Activated effector memory CD4-positive, alpha-beta T cell treated with anti-CD3 and anti-CD28 coated beads, Interleukin-2, amount 50 U/mL, for 16 hours (primary cell): Measurements from ENCODE around the gene SYCE3.
A peak's percentile ranks its signal among the peaks of the same experiment; 100 is the strongest.

Experiments
- DNase-seq: peaks from one replicate; pipeline ENCODE4 v3.0.0-alpha.2; 2020

Gene SYCE3, protein sequence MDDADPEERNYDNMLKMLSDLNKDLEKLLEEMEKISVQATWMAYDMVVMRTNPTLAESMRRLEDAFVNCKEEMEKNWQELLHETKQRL

DNA sequence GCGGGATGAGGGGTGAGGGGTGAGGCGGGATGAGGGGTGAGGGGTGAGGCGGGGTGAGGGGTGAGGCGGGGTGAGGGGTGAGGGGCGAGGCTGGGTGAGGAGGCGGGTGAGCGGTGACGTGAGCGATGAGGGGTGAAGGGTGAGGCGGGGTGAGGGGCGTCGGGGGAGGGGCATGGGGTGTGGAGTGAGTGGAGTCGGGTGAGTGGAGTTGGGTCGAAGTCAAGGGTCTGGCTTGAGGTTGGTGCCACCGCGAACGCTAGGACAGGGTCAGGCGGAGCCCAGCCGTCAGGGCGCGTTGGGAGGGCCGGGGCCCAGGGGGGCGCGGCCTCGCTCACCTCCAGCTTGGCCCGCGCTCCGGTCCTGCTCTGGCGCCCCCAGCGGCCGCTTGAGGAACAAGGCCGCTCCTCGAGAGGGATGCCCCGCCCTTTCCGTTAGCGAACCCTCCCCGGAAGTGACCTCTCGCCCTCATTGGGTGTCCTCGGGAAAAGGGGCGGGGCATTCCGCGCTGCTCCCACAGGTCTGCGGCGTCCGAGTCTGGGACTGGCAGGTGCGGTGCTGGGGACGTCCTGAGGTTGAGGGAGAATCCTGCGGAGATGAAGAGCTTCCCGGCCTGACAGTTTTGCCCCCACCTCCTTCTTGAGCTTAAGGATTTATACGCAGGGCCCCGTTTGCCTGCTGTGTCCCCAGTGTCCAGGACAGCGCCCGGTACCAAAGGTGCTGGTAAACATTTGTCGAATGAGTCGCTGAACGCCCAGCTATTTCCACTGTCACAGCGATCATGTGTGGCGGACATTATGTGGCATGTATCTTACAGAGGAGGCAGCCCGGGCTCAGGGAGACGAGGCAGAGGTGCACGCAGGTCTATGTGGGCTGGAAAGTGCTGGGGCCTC lies at the start of gene SYCE3:
SYCE3 (minus strand) TSS at position 397 of the 890 bp plus-strand sequence. CDS start 6,514 bp downstream, outside the sequence.
- DNase-seq, result peak; percentile 99

DNA sequence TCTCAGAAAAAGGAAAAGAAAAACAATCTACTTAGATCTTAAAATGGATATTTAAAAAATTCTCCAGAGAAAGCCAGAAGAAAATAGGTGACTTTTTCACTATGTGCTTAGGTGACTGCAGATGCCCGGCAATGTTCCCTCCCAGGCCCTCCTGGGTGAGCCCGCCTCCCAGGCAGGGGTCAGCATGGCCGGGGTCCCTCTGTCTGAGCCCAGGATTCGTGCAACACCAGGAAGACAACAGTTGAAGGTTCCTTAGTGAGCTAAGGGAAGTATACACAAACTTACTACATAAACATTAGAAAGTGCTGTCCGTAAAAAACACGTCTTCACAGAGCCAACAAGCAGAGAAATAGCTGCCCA lies 49.4 kb upstream of the SYCE3 start:
- DNase-seq, result no peak

DNA sequence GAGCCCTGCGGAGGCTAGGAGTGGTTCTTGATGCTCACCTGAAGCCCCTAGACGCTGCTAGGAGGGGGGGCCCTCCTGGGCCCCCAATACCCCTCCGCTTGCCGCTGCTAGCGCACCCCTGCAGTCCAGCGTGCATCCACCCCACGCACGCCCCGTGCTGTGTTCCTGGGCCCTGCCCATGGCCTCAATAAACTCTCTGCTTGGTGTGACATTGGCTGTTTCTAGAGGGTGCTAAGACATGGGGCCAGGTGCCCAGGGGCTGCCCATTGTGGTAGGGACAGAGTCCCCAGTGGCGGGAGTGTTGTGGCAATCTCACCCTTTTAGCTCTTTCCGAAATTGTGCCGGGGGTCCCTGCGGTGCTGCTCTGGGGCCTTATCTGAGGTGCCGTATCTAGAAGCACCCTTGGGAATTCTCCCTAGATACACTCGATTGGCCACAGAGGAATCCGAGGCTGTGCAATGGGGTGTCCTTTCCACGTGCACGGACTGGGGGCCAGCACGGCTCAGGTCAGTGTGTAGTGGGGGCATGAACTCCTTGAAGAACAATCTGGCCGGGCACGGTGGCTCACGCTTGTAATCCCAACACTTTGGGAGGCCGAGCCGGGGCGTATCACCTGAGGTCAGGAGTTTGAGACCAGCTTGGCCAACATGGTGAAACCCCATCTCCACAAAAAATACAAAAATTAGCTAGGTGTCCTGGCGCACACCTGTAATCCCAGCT lies 48.8 kb upstream of the SYCE3 start:
- no peak for DNase-seq

DNA sequence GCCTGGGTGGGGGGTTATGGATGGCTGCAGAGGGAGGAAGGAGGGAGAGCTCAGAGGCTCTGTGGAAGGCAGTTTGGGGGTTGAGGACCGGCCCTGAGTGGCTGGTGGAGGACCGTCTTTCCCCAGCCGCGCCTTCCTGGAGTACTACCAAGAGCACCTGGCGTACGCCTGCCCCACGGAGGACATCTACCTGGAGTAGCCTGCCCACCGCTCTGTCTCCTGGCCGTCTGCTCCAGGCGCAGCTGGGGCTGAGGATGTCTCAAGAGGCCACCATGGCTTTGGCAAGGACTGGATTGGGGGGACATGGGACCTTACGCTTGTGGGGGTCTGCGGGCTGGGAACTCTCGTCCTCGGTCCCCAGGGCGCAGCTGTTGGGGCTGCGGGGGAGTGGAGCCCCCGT lies 47.9 kb upstream of the SYCE3 start:
- peak; percentile 21 for DNase-seq

DNA sequence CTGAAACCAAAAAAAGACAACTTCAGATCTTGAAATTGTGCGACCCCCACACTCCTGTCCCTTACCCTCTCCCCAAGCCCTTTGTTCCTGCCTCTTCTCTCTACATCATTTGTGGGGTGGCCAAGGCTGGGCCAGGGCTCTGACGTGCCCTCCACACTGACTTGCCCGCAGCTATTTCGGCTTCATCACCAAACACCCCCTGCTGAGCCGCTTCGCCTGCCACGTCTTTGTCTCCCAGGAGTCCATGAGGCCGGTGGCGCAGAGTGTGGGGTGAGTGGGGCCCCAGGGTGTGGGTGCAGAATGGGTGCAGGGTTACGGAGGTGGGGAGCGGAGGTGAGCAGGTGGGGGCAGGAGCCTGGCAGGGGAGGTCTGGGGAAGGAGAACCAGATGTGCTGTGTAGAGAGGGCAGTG lies 47.3 kb upstream of the SYCE3 start:
- peak; percentile 60 for DNase-seq

DNA sequence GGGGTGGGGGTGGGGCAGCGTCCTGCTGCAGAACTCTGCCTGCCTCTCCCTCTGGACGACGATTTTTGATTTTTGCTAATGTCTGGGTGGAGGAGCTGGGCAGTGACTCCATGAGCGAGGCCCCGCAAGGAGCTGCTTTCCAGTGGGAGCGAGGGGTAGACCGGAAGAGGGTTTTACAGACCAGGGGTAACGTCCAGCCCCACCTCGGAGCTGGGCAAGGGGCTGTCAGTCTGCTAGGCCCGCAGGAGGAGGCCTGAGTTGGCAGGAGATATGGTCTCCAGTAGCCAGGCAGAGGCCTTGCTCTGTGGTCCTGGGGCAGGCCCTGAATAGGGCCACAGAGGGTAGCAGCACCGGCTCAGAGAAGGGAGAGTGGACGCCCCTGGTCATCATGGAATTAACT lies 46.9 kb upstream of the SYCE3 start:
- peak; percentile 50 for DNase-seq

DNA sequence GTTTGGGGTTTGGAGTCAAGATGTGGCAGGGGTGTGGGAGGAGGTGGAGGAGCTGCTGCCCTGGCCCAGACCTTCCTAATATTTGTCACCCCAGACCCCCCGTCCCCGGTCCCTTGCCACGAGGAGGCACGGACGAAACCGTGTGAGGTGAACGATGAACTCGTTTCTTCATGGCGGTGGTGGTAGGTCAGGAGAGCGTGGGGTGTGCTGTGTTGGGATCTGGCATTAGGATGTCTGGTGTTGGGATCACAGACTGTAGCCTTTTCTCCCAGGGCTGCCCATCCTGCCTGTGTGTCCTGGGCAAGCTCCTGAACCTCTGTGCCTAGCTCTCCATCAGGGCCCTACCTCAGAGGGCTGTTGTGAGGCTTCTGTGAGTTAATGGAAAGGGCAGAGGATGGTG lies 46.3 kb upstream of the SYCE3 start:
- no peak for DNase-seq

DNA sequence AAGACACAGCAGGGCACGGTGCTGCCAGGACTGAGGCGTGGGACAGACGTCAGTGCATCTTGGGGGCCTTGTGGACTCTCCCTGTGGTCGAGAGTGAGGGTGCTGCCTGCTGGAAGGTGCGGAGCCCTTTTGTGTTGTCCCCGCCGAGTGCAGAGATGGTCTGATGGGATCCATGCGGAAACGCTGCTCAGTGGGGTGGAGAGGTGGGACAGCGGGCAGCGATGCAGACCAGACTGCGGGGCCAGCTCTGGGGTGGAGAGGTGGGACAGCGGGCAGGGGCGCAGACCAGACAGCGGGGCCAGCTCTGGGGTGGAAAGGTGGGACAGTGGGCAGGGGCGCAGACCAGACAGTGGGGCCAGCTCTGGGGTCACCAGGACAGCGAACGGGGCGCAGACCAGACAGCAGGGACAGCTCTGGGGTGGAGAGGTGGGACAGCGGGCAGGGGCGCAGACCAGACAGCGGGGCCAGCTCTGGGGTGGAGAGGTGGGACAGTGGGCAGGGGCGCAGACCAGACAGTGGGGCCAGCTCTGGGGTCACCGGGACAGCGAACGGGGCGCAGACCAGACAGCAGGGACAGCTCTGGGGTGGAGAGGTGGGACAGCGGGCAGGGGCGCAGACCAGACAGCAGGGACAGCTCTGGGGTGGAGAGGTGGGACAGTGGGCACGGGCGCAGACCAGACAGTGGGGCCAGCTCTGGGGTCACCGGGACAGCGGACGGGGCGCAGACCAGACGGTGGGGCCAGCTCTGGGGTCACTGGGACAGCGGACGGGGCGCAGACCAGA lies 45.5 kb upstream of the SYCE3 start:
- DNase-seq, result peak; percentile 45

DNA sequence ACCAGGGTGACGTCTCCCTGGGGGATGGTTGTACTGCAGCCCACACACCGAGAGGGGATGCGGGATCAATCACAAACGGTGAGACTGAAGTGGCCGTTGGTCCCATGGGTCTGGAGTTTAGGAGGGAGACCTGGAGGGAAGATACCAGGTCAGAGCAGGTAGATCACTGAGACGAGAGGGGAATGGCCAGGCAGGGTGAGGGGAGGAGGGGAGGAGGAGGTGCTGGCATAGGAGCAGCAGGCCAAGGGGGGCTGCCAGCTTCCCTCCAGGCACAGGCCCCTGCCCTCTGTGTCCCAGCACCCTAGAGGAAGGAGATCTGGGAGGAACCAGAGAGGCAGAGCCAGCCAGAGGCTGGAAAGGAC lies 44.9 kb upstream of the SYCE3 start:
- no peak for DNase-seq

DNA sequence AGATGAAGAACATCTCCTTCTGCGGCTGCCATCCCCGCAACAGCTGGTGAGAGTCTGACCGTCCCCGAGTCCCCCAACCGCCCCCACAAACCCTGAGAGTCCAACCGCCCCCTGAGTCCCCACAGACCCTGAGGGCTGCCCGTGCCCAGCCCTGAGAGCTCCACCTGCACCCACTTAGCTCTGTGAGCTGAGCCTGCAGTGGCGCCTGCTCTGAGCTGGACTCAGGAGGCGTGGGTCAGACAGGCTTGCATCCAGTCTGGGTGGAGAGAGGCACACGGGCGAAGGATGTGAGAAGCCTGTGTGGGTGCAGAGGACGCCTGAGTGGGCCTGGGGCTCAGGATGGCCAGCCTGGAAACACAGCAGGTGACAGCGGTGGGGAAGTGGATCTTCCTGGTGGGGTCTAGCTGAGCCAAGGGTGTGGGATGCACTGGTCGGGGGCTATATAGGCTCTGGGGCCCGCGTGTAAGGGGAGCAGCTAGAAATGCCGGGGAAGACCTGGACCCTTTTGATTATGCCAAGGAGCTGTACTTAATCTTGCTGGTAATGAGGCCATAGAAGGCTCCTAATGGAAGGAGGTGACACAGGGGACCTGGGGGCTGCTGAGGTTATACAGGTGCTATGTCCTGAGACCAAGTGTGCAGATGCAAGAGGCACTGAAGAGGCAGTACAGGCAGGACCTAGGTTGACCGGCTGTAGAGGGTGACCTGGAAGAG lies 44.4 kb upstream of the SYCE3 start:
- DNase-seq, result peak; percentile 59

DNA sequence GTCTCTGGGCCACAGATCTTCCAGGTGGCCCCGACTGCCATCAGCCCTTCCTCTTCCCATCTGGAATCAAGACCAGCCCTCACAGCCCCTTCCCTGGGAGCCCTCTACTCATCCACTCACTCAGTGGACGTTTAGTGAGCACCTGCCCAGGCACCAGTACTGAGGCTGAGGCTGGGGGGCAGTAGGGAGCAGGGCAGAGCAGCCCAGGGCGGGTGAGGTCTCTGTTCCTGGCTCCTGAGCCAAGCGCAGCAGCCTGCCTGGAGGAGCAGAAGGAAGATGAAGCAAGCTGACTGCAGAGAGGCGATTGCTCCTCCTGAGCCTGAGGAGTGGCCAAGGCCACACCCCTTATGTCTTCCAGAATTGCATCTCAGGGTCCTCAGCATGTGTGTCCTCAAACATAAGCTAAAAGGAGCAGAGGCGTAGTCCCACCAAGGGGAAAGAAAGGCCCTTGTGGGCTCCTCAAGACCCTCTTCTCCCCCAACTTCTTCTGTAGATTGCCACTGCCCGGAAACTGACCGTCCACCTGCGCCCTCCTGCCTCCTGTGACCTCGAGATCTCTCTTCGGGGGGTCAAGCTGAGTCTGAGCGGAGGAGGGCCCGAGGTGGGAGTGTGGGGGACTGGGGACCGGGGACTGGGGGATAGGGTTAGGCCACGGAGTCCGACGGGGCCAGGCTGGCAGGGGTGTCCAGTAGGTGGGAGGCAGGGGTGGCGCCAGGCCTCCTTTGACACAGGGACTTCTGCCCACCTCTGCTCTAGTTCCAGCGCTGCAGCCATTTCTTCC lies 43.6 kb upstream of the SYCE3 start:
- DNase-seq, result peak; percentile 56

DNA sequence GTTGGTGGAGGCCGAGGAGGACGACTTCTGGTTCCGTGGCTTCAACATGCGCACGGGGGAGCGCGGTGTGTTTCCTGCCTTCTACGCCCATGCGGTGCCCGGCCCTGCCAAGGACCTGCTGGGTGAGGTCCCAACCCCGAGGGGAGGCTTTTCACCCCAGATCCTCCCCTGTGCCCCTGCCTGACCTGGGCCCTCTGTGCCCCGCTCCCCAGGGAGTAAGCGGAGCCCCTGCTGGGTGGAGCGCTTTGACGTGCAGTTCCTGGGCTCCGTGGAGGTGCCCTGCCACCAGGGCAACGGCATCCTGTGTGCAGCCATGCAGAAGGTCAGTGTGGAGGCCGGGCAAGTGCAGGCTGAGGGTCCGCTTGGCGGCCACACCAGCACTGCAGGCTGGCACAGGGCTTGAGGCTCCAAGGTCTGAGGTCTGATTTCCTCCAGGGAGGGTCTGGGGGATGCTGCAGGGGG lies 42.9 kb upstream of the SYCE3 start:
- peak; percentile 50 for DNase-seq

DNA sequence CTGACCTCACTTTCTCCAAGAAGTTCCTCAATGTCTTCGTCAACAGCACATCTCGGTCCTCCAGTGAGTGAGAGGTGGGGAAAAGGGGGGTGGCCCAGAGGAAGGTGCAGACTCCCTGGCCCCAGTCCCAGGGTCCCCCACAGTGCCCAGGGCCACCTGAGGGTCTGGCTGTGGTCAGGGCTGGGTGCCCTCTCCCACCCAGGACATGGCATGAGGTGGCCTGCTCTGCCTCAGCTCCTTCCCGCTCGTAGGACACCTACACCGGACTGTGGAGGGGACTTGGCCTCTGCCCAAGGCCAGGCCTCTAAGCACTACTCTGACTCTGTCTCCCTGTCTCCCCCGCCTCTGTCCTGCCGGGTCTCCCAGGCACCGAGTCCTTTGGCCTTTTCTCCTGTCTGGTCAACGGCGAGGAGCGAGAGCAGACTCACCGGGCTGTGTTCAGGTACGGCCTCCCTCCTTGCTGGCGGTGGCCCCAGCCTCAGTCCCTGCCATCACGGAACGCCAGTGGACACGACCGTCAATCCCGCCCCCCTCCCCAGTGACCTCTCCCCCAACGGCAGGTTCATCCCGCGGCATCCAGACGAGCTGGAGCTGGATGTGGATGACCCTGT lies 42.4 kb upstream of the SYCE3 start:
- DNase-seq, result no peak

DNA sequence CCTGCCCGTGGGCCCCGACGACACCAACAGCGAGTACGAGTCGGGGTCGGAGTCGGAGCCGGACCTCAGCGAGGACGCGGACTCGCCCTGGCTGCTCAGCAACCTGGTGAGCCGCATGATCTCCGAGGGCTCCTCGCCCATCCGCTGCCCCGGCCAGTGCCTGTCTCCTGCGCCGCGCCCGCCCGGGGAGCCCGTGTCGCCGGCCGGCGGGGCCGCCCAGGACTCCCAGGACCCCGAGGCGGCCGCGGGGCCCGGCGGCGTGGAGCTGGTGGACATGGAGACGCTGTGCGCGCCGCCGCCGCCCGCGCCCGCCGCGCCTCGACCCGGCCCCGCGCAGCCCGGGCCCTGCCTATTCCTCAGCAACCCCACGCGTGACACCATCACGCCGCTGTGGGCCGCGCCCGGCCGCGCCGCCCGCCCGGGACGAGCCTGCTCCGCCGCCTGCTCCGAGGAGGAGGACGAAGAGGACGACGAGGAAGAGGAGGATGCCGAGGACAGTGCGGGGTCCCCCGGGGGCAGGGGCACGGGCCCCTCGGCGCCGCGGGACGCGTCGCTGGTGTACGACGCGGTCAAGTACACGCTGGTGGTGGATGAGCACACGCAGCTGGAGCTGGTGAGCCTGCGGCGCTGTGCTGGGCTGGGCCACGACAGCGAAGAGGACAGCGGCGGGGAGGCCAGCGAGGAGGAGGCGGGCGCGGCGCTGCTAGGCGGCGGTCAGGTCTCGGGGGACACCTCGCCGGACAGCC lies 41.7 kb upstream of the SYCE3 start:
- DNase-seq, result no peak

DNA sequence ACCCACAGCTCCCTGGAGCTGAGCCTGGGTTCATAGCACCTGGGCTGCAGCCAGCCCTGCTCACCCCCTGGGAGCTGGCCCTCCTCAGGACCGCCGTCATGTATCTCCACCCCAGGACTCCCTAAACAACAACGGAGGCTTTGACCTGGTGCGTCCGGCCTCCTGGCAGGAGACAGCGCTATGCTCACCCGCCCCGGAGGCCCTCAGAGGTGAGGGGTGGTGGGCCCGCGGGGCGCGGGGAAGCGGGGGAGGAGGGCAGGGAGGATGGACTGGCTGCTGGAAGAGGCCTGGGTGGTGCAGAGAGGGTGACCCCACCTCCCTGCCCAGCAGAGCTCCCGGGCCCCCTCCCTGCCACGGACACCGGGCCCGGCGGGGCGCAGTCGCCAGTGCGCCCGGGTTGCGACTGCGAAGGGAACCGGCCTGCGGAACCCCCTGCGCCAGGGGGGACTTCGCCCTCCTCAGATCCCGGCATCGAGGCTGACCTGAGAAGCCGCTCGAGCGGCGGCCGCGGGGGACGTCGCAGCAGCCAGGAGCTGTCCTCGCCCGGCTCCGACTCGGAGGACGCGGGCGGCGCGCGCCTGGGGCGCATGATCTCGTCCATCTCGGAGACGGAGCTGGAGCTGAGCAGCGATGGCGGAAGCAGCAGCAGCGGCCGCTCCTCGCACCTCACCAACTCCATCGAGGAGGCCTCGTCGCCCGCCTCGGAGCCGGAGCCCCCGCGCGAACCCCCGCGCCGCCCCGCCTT lies 41.0 kb upstream of the SYCE3 start:
- no peak for DNase-seq

DNA sequence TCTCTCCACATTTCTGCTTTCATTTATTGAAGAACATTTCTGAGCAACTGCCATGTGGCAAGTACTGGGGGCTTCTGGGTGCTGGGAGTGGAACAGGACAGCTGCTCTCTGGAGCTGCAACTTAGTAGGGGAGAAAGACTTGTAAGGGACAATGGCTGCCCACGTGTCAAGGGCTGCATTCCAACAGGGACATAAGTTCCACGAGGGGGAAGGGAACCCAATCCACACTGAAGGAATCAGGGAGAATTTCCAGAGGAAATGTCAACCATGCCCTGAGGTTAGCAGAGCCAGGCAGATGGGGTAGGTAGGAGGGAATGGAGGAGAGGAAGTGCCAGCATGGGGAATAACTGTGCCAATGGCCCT lies 39.6 kb upstream of the SYCE3 start:
- DNase-seq, result no peak

DNA sequence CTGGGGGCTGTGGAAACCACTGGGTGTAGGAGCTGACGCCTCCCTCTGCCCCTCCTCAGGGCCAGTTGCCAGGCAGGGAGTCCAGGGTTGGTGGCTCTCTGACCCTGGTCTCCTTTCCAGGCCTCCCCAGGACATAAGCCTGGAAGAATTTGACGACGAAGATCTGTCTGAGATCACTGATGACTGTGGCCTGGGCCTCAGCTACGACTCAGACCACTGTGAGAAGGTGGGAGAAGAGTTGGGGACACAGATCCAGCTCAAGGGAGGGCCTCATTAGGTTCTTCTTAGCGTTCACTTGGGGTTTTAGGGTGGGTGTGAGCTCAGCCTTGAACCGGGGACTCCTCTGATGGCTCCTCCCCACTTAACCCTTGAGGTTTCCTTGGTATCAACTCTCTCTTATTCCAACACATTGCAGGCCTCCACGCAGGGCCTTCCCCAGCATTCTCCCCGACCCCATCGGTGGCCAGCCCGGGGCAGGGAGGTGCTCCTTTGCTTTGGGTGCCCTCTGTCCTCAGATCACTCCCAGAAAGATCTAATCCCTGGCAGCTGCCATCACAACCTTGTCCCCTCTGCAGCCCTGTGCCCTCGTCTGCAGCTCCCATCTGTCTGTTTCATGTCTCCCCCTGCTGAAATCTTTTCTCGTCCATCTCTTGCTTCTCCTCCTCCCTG lies 39.1 kb upstream of the SYCE3 start:
- no peak for DNase-seq

DNA sequence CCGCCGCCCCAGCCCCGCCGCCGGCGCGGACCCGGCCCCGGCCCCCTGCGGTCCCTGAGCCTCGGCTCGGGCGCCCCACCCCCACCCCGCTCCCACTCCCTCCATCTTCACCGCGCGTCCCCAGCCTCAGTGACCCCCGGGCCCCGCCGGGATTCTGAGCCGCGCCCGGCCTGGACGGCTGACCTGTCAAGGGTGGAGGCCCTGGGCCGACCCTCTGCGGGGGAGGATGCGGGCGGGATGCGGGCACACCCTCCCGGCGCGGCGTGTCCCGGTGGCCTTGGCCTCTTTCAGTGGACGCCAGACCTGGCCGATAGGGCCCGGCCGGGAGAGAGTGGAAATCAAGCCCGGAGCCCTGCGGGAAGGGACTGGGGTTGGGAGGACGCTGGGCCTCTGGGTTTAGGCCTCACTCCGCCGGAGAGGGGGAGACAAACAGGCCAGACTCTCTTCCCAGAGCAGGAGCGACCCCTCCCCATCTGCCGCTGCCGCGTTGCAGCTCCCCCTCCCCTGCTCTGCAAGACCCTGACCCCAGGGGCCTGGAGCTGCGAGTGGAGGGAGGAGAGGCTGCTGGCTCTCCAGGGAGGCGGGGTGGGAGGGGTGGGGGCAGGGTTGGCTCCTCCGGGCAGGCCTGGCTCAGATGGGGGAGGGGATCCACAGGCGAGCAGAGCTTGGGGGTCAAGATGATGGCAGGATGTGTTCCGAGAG lies 38.4 kb upstream of the SYCE3 start:
- no peak for DNase-seq

DNA sequence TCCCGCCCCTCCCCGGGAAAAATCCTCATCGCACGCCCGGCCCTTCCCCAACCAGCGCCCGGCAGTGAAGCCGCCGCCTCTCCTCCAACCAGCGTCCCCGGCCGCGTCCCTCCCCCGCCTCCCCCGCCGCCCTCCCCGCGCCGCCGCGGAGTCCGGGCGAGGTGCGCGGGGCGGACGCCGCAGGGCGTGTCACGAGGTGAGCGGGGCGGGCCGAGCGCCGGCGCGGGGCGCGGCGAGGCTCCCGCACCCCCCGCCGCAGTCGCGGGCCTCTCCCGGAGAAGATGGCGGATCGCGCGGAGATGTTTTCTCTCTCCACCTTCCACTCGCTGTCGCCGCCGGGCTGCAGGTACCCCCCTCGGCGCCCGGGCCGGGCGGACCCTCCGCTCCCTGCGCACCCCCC lies 37.8 kb upstream of the SYCE3 start, which contains the start of gene MAPK8IP2:
MAPK8IP2 (plus strand) TSS at position 256 of the 400 bp plus-strand sequence; CDS start at position 282, 26 bp downstream.
- peak; percentile 66 for DNase-seq
